ENCODE data around the gene CD99L2. TPM values are rescaled to one million over a fixed set of nuclear protein-coding genes. Genes with fewer than 3 reads are reported as not detected.

The CD99L2 gene
- total RNA-seq, 2 donors from 2014 or later, result 11.3 to 18.7 TPM

- TF ChIP-seq CTCF (conservative IDR thresholded peaks at IDR 0.05), result no peak
- Histone ChIP-seq H3K9me3 (ENCODE audit: control insufficient read depth, low read length) (no peaks in the 10 kb centered on the region), H3K4me1 (ENCODE audit: control insufficient read depth, insufficient read depth, low read length) (no peaks in the 10 kb centered on the region), H3K4me3 (ENCODE audit: low read length) (no peak overlapping the region), H3K27ac (ENCODE audit: low read depth, low read length) (no peak overlapping the region), H3K9ac (ENCODE audit: extremely low read depth, low read length, poor library complexity, severe bottlenecking) (no peak overlapping the region), H3K36me3 (ENCODE audit: control insufficient read depth, insufficient read depth, low read length) (no peaks in the 10 kb centered on the region), H3K27me3 (ENCODE audit: control insufficient read depth, insufficient read depth, low read length, poor library complexity, severe bottlenecking) (no peaks in the 10 kb centered on the region)
- no peaks in the 10 kb centered on the region for H3K36me3 Mint-ChIP-seq (ENCODE audit: low read depth)
- H3K4me1 Mint-ChIP-seq, result peaks cover 19% of the 10 kb centered on the region
- WGBS, 2 experiments (ENCODE audit: insufficient coverage in 1 of 2, insufficient read length in 1 of 2), result 100% methylated on average over 1 to 2 of the region's 2 CpGs
- DNase-seq, result no peak
- no peak overlapping the region for H3K27ac Mint-ChIP-seq
- no peaks in the 10 kb centered on the region for H3K9me3 Mint-ChIP-seq
- no peaks in the 10 kb centered on the region for H3K27me3 Mint-ChIP-seq (ENCODE audit: insufficient read depth)
- H3K4me3 Mint-ChIP-seq, result no peak overlapping the region
Observed at GRCh38 chrX:150849486-150849885, 49.0 kb downstream of the CD99L2 start.

DNA sequence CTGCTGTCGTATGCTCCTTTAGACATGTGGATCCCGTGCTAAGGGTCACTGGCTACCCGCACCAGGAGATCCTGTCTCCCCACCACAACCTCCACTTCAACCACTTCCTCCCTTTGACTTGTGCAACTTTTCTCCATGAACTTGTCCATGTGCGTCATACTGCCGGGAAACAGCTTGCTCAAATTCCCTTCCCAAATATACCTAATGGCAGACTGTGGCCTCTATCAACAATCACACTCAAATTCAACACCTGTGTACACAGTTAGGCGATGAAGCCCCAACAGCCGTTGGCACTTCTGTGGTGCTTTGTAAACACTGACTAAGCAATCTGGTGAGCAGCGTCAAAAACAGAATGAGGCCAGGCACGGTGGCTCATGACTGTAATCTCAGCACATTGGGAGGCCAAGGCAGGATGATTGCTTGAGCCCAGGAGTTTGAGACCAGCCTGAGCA lies 49.5 kb downstream of the CD99L2 start:
- Histone ChIP-seq H3K27ac (ENCODE audit: low read depth, low read length) (no peak overlapping the region), H3K27me3 (ENCODE audit: control insufficient read depth, insufficient read depth, low read length, poor library complexity, severe bottlenecking) (no peaks in the 10 kb centered on the region), H3K9me3 (ENCODE audit: control insufficient read depth, low read length) (no peaks in the 10 kb centered on the region), H3K36me3 (ENCODE audit: control insufficient read depth, insufficient read depth, low read length) (no peaks in the 10 kb centered on the region), H3K4me1 (ENCODE audit: control insufficient read depth, insufficient read depth, low read length) (no peaks in the 10 kb centered on the region), H3K9ac (ENCODE audit: extremely low read depth, low read length, poor library complexity, severe bottlenecking) (no peak overlapping the region), H3K4me3 (ENCODE audit: low read length) (no peak overlapping the region)
- DNase-seq, result no peak
- Mint-ChIP-seq H3K36me3 (ENCODE audit: low read depth) (no peaks in the 10 kb centered on the region), H3K9me3 (no peaks in the 10 kb centered on the region), H3K4me1 (peaks cover 19% of the 10 kb centered on the region), H3K4me3 (no peak overlapping the region), H3K27ac (peak overlapping the region; percentile 14), H3K27me3 (ENCODE audit: insufficient read depth) (no peaks in the 10 kb centered on the region)
- no peak for TF ChIP-seq CTCF (conservative IDR thresholded peaks at IDR 0.05)
- WGBS, 2 experiments (ENCODE audit: insufficient coverage in 1 of 2, insufficient read length in 1 of 2), result 83 to 92% methylated on average over 2 to 9 of the region's 9 CpGs

DNA sequence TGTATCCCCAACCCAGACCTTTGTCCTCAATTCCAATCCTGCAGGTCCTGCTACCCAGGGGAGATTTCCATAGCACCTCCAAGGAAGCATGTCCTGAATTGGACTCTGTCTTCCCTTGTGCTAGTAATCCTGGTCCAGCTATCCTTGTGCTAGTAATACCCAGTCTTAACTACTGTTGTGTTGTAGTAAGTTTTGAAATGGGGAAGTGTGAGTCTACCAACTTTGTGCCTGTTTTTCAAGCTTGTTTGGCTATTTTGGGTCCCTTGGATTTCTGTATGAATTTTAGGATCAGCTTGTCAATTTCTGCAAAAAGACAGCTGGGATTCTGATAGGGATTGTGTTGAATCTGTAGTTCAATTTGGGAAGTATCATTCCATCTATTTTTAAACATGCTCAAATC lies 51.4 kb downstream of the CD99L2 start:
- peak overlapping the region; percentile 19 for H3K27ac Mint-ChIP-seq
- peaks cover 19% of the 10 kb centered on the region for H3K4me1 Mint-ChIP-seq
- no peak overlapping the region for H3K27ac ChIP-seq (ENCODE audit: low read depth, low read length)
- H3K27me3 Mint-ChIP-seq (ENCODE audit: insufficient read depth), result no peaks in the 10 kb centered on the region
- H3K36me3 Mint-ChIP-seq (ENCODE audit: low read depth), result no peaks in the 10 kb centered on the region
- no peak overlapping the region for H3K9ac ChIP-seq (ENCODE audit: extremely low read depth, low read length, poor library complexity, severe bottlenecking)
- no peaks in the 10 kb centered on the region for H3K4me1 ChIP-seq (ENCODE audit: control insufficient read depth, insufficient read depth, low read length)
- H3K4me3 ChIP-seq (ENCODE audit: low read length), result no peak overlapping the region
- no peaks in the 10 kb centered on the region for H3K9me3 ChIP-seq (ENCODE audit: control insufficient read depth, low read length)
- H3K9me3 Mint-ChIP-seq, result no peaks in the 10 kb centered on the region
- H3K36me3 ChIP-seq (ENCODE audit: control insufficient read depth, insufficient read depth, low read length), result no peaks in the 10 kb centered on the region
- H3K4me3 Mint-ChIP-seq, result no peak overlapping the region
- no peak for TF ChIP-seq CTCF (conservative IDR thresholded peaks at IDR 0.05)
- DNase-seq, result no peak
- no peaks in the 10 kb centered on the region for H3K27me3 ChIP-seq (ENCODE audit: control insufficient read depth, insufficient read depth, low read length, poor library complexity, severe bottlenecking)

Data from endodermal cell (in vitro differentiated cells).